GM20000 (cell line): ENCODE data around the gene DCLK1.

Experiments used
- DNase-seq: peaks from one replicate; pipeline ENCODE4 v3.0.0; 2012; ENCODE audit warnings: low spot score
- TF ChIP-seq, protein P1 (sequence below): IDR thresholded peaks from 2 replicates; pipeline ENCODE4 v1.5.1; 2012; ENCODE audit warnings: mild to moderate bottlenecking, control low read depth; ENCODE audit errors: extremely low read depth, missing control alignments

Gene DCLK1

DNA sequence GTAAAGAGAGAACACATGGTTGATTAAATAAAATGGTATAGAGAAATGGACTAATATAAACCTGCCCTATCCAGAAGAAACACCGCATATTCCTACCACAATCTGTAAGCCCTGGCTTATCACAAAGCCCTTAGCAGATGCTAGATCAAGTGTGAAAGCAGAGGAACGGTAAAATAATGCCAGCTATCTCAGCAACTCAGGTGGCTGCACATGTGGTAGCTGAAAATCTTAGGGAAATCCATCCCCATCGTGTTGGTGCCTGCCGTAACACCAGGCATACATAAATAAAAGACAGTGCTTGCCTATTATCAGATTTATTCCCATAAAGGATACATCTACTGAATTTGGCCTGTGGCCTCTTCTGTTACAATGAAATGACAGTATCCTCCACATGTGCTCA is 350.6 kb downstream of the DCLK1 start:
- TF ChIP-seq, protein P1, sequence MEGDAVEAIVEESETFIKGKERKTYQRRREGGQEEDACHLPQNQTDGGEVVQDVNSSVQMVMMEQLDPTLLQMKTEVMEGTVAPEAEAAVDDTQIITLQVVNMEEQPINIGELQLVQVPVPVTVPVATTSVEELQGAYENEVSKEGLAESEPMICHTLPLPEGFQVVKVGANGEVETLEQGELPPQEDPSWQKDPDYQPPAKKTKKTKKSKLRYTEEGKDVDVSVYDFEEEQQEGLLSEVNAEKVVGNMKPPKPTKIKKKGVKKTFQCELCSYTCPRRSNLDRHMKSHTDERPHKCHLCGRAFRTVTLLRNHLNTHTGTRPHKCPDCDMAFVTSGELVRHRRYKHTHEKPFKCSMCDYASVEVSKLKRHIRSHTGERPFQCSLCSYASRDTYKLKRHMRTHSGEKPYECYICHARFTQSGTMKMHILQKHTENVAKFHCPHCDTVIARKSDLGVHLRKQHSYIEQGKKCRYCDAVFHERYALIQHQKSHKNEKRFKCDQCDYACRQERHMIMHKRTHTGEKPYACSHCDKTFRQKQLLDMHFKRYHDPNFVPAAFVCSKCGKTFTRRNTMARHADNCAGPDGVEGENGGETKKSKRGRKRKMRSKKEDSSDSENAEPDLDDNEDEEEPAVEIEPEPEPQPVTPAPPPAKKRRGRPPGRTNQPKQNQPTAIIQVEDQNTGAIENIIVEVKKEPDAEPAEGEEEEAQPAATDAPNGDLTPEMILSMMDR, result no peak
- DNase-seq, result no peak

DNA sequence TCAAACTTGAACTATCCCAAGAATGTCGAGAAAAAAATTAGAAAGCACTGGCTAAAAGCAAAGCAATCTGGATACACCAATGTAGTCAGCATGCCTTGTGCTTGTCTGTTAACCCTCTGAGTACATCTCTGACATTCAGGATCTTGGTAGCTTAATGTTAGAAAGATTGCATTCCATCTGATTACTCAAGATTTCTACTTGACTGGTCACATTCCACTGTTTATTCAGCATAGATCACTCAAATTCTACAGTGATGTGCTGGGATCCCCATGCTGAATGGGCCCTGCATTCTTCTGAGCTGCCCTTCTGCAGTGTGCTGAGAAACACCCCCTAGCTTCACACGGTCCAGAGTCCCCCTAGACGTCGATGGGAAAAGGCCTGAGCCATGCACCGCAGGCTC is 359.3 kb downstream of the DCLK1 start:
- no peak for DNase-seq
- TF ChIP-seq, protein P1, result no peak

DNA sequence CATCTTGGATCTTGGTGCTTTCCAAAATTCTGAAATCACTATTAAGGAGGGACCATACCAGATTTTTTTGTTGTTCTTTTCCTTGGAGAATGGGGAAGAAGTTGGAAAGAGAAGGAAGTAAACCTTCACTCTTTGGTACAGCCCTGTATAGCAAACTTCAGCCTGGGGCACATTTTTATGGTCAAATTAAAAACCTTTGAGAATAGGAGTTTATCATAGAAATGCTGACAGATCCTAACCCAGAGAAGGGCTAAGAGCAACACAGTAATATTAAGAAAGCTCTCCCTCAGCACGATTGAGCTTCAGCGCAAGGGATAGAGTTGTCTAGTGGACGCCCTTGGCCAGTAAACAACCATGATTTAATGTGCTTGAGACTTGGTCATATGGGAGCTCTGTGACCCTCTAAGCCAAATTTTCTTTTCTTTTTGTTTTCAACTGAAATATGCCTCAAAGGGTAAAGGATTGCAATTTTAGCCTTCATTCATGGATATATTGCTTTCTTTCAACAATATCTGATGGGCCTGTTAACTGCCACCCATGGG is 360.4 kb downstream of the DCLK1 start:
- TF ChIP-seq, protein P1, result no peak
- DNase-seq, result no peak

DNA sequence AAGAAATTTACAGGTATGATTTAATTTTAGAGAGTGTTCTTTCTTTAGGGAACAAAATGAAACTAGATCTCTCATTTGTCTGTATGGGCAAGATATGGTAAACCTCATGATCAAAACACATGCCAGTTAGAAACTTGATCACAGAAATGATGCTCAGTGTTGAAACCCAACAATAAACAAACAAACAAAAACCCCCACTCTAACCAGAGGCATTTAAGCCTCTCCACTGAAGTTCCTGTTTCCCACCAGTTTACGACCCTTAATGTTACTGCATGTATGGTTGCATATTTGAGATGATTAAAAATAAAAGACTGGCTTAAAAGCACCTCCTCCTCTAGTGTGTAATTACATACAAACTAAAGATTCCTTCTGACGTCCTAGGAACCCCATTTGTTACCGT is 361.4 kb downstream of the DCLK1 start:
- TF ChIP-seq, protein P1, result no peak
- no peak for DNase-seq

DNA sequence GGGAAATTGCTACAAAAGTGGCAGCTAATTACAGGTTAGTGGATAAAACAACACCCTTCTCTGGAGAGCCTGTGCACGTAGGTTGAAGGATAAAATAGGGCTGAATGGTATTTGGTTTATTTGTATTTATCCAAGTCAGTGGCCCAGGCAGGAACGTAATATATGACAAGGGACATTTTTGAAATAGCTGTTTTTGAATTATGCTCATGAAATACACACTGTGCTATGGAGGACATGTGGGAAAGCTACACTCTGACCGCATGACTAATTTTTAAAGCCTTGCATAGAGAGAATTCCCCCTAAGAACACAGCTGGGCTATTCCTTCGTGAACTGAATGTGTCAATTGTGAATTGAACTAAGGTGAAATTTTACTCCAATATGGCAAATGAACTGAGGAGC is 362.6 kb downstream of the DCLK1 start:
- TF ChIP-seq, protein P1, result no peak
- DNase-seq, result no peak

DNA sequence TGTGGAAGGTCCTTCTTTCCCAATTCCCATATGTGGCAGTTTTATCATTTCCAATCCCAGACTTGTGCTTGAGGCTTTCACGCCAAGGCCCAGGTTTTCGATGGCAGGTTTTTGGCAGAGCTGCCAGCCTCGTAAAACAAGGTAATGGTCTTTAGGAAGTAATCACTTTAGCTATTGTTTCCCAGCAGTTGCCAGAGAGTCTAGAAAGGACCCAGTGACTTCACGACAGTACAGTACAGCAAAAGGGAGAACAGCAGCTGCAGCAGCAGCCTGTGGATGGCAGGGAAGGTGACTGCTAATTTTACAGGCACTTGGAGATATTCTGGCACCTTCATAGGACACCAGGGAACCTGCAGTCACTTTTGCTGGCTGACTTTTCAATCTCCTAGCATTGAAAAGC is 363.1 kb downstream of the DCLK1 start:
- TF ChIP-seq, protein P1, result no peak
- DNase-seq, result no peak

DNA sequence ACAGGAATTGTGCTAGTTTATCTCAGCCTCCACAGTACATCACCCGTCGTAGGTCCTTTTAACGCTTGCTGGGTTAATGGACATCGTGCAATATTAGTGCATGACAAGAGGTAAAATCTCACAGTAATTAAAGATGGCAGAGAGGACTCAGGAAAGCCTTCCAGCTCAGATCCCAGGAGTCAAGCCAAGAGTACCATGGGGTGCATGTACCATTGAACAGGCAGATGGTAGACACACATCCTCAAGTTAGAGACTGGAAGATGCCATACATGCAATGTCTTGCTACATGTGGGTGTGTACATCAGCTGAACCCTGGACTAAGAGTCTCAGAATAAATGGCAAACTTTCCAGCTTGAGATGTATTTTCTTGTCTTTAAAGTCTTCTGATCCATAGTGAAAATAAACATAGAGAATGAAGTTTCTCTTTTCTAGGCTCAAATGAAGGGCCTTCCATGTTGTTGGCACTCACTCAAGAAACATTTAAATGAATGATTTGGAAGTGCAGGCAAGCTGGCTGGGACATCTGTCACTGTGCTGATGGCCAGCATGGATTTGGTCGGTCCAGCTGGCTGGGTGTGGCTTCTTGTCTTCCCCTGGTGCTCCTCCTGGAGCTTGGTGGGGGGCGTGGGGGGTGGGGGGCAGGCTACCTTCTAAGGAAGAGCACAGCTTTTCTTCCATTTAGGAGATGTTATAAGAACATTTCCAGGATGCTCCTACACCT is 363.8 kb downstream of the DCLK1 start:
- TF ChIP-seq, protein P1, result no peak
- no peak for DNase-seq
